Lower lobe of right lung (tissue), 2 donors: ENCODE results near the gene PCA3. TPM values are rescaled to one million over a fixed set of nuclear protein-coding genes. Genes with fewer than 3 reads are reported as not detected.

Source experiments
- ATAC-seq, 2 donors: fragments of 200-7000 bp; cut with Tn5 transposase; one replicate each; pipeline ENCODE4 v1.9.1; 2020 to 2022; ENCODE audit warnings: mild to moderate bottlenecking in 2 of 2, moderate library complexity in 2 of 2
- DNase-seq: peaks from one replicate; pipeline ENCODE4 v3.0.0-alpha.2; 2020
- H3K27ac ChIP-seq: fragments of 200-600 bp; one replicate; pipeline ENCODE4 v1.8.0; 2022
- H3K27me3 ChIP-seq: fragments of 200-600 bp; one replicate; pipeline ENCODE4 v1.8.0; 2022; ENCODE audit warnings: low read depth
- H3K36me3 ChIP-seq: fragments of 200-600 bp; one replicate; pipeline ENCODE4 v1.8.0; 2022; ENCODE audit warnings: mild to moderate bottlenecking
- H3K4me1 ChIP-seq: fragments of 200-600 bp; one replicate; pipeline ENCODE4 v1.8.0; 2022
- H3K4me3 ChIP-seq: fragments of 200-600 bp; one replicate; pipeline ENCODE4 v1.8.0; 2022; ENCODE audit warnings: mild to moderate bottlenecking
- H3K9me3 ChIP-seq: fragments of 200-600 bp; one replicate; pipeline ENCODE4 v1.8.0; 2022
- intact Hi-C: fragments of 100-400 bp; cut with DNase I; formaldehyde crosslinking; loops from one replicate; pipeline ENCODE4 v1.11.0; 2022
- total RNA-seq: library from RNA; stranded (reverse); fragmentation: NEBNext Ultra II Directional; extraction: Animal tissue kit (Norgen Biotek cat#: 25700); gene quantifications from one replicate; pipeline ENCODE4 v1.2.1, GENCODE V29; 2021
- TF ChIP-seq, protein P1 (sequence below): fragments of 200-600 bp; IDR thresholded peaks from one replicate; pipeline ENCODE4 v1.8.0; 2022; ENCODE audit warnings: antibody characterized with exemption, mild to moderate bottlenecking
- donor health status: DM: no; HTN: yes; CAD: no; lungs with severe emphysema.

The PCA3 gene
- total RNA-seq, 1 donor from 2014 or later: not detected

GRCh38 chr9:76766126-76766525 is 1.9 kb downstream of the PCA3 start:
- no peaks in the 10 kb centered on the region for H3K9me3 ChIP-seq
- no peak for ATAC-seq
- H3K4me1 ChIP-seq: no peaks in the 10 kb centered on the region
- no peaks in the 10 kb centered on the region for H3K27me3 ChIP-seq
- no peak overlapping the region for H3K4me3 ChIP-seq
- no peaks in the 10 kb centered on the region for H3K36me3 ChIP-seq
- DNase-seq: no peak
- no peak overlapping the region for H3K27ac ChIP-seq
- TF ChIP-seq, protein P1, sequence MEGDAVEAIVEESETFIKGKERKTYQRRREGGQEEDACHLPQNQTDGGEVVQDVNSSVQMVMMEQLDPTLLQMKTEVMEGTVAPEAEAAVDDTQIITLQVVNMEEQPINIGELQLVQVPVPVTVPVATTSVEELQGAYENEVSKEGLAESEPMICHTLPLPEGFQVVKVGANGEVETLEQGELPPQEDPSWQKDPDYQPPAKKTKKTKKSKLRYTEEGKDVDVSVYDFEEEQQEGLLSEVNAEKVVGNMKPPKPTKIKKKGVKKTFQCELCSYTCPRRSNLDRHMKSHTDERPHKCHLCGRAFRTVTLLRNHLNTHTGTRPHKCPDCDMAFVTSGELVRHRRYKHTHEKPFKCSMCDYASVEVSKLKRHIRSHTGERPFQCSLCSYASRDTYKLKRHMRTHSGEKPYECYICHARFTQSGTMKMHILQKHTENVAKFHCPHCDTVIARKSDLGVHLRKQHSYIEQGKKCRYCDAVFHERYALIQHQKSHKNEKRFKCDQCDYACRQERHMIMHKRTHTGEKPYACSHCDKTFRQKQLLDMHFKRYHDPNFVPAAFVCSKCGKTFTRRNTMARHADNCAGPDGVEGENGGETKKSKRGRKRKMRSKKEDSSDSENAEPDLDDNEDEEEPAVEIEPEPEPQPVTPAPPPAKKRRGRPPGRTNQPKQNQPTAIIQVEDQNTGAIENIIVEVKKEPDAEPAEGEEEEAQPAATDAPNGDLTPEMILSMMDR: no peak
- intact Hi-C loops: no loop called here

- DNase-seq (no peak), ATAC-seq (no peak)
- no peak overlapping the region for H3K27ac ChIP-seq
- TF ChIP-seq, protein P1: no peak
- intact Hi-C loops: no loop called here
- no peaks in the 10 kb centered on the region for H3K27me3 ChIP-seq
- H3K36me3 ChIP-seq: no peaks in the 10 kb centered on the region
- no peak overlapping the region for H3K4me3 ChIP-seq
- H3K9me3 ChIP-seq: no peaks in the 10 kb centered on the region
- no peaks in the 10 kb centered on the region for H3K4me1 ChIP-seq
Measured at GRCh38 chr9:76772686-76773445, 8.6 kb downstream of the PCA3 start.

DNA sequence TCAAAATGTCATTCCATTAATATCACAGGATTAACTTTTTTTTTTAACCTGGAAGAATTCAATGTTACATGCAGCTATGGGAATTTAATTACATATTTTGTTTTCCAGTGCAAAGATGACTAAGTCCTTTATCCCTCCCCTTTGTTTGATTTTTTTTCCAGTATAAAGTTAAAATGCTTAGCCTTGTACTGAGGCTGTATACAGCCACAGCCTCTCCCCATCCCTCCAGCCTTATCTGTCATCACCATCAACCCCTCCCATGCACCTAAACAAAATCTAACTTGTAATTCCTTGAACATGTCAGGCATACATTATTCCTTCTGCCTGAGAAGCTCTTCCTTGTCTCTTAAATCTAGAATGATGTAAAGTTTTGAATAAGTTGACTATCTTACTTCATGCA is 20.6 kb downstream of the PCA3 start:
- ATAC-seq: no peak
- TF ChIP-seq, protein P1: no peak
- H3K27me3 ChIP-seq: no peaks in the 10 kb centered on the region
- no peak for DNase-seq
- intact Hi-C loops: no loop called here
- no peaks in the 10 kb centered on the region for H3K36me3 ChIP-seq
- no peaks in the 10 kb centered on the region for H3K4me1 ChIP-seq
- no peaks in the 10 kb centered on the region for H3K9me3 ChIP-seq
- H3K27ac ChIP-seq: no peak overlapping the region
- H3K4me3 ChIP-seq: no peak overlapping the region

- DNase-seq (no peak), ATAC-seq (peak; percentile 56 to 74)
- no peaks in the 10 kb centered on the region for H3K36me3 ChIP-seq
- TF ChIP-seq, protein P1: no peak
- no peak overlapping the region for H3K27ac ChIP-seq
- intact Hi-C loops: no loop called here
- H3K4me1 ChIP-seq: no peaks in the 10 kb centered on the region
- H3K9me3 ChIP-seq: no peaks in the 10 kb centered on the region
- no peaks in the 10 kb centered on the region for H3K27me3 ChIP-seq
- H3K4me3 ChIP-seq: no peak overlapping the region
Measured at GRCh38 chr9:76785501-76785900, 21.3 kb downstream of the PCA3 start.

DNA sequence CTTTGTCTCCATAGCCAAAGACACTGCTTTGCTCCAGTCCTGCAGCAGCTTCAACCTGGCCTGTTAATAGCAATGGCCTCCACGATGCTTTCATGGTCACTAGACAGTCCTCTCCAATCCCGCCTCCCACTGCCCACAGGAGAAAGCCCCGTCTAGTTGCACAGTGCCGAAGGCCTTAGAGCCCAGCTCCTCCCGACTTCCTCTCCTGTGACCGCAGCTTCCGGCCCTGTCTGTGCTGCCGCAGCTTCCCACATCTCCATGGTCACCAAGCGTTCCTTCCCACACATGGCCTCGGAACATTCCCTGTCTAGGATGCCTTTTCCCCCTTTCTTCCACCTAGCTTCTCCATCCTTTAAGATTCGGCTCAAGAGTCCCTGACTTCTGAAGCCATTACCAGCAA is 23.4 kb downstream of the PCA3 start:
- intact Hi-C loops: no loop called here
- no peak overlapping the region for H3K4me3 ChIP-seq
- ATAC-seq (no peak), DNase-seq (no peak)
- H3K4me1 ChIP-seq: no peaks in the 10 kb centered on the region
- H3K27ac ChIP-seq: no peak overlapping the region
- TF ChIP-seq, protein P1: no peak
- H3K36me3 ChIP-seq: no peaks in the 10 kb centered on the region
- H3K27me3 ChIP-seq: no peaks in the 10 kb centered on the region
- no peaks in the 10 kb centered on the region for H3K9me3 ChIP-seq
